Hepatocyte (in vitro differentiated cells): ENCODE data around the gene PRDM16.

Source experiments
- EZH2 ChIP-seq: fragments of 200-600 bp; sonication (generic); IDR thresholded peaks from 2 replicates; pipeline ENCODE4 v1.6.1; 2016; ENCODE audit warnings: antibody characterized with exemption, mild to moderate bottlenecking, borderline replicate concordance
- TF ChIP-seq, protein P1 (sequence below): fragments of 200-600 bp; sonication (generic); IDR thresholded peaks from 2 replicates; pipeline ENCODE4 v1.5.1; 2016; ENCODE audit warnings: antibody characterized with exemption, mild to moderate bottlenecking; ENCODE audit not compliant: poor library complexity

GRCh38 chr1:3084726-3085125, 15.7 kb downstream of the PRDM16 start:
- TF ChIP-seq, protein P1, sequence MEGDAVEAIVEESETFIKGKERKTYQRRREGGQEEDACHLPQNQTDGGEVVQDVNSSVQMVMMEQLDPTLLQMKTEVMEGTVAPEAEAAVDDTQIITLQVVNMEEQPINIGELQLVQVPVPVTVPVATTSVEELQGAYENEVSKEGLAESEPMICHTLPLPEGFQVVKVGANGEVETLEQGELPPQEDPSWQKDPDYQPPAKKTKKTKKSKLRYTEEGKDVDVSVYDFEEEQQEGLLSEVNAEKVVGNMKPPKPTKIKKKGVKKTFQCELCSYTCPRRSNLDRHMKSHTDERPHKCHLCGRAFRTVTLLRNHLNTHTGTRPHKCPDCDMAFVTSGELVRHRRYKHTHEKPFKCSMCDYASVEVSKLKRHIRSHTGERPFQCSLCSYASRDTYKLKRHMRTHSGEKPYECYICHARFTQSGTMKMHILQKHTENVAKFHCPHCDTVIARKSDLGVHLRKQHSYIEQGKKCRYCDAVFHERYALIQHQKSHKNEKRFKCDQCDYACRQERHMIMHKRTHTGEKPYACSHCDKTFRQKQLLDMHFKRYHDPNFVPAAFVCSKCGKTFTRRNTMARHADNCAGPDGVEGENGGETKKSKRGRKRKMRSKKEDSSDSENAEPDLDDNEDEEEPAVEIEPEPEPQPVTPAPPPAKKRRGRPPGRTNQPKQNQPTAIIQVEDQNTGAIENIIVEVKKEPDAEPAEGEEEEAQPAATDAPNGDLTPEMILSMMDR, result no peak
- no peak for TF ChIP-seq EZH2
